HuH-7.5 (cell line): Measurements from ENCODE around the gene CCNL2.
"Not testable (repeated sequence)": the region's sequence is repeated elsewhere in the genome, so short reads cannot be mapped to it uniquely, and the experiment has no call there.

Experiments
- DNase-seq: peaks from one replicate; pipeline ENCODE4 v3.0.0; 2011; ENCODE audit warnings: low spot score

Gene CCNL2

DNA sequence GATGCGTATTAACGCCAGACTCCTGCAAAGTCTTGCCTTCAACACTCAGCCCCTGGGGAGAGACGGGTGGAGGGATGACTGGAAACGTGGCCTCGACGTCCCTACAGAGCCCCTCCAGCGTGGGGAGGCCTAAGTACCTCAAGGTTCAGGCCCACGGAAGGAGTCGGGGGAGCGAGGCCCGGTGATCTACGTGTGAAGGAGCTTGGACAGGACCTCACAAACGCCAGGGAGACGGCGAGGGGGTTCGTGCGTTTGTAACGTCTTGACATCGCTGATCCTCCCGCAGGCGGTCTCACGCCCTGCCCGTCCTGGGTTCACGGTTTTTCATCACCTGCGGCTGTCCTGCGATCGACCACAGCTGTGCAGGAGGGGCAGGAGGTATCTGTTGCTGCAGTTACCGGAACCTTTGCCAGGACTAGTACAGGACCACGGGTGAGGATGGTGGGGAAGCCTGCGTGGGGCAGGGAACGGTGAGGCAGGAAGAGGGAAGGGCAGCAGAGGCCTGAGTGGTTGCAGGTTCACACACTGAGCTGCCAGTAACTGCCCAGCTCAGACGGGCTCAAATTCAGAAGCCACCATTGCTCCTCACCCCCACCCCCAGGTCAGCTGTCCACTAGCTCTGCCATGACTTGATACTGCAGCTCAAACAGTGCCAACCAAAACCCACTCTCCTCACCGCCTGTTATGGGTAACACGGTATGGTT, 889 bp upstream of the CCNL2 start:
- no peak for DNase-seq

DNA sequence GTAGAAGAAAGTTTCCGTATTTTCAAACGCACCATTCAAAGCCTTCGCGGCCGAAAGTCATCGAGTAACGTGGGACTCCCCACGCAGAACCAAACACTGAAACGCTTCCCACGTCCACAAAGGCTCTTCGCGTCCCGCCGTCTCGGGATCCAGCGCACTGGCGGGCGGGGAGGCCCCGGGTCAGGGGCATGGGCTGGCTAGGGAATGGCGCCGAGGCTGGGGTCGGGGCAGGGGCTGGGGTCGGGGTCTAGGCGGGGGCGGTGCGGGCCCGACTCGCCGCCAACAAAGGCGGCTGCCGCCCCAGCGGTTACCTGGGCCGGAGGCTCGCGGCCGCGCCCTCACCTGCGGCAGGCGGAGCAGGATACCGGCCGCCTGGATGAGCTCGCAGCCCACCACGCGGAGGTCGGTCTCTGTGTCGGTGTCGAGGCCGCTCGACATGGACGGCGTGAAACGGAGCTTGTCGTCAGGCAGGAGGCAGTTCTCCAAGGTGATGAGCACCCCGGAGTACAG, 403 bp downstream of the CCNL2 start:
- no peak for DNase-seq

DNA sequence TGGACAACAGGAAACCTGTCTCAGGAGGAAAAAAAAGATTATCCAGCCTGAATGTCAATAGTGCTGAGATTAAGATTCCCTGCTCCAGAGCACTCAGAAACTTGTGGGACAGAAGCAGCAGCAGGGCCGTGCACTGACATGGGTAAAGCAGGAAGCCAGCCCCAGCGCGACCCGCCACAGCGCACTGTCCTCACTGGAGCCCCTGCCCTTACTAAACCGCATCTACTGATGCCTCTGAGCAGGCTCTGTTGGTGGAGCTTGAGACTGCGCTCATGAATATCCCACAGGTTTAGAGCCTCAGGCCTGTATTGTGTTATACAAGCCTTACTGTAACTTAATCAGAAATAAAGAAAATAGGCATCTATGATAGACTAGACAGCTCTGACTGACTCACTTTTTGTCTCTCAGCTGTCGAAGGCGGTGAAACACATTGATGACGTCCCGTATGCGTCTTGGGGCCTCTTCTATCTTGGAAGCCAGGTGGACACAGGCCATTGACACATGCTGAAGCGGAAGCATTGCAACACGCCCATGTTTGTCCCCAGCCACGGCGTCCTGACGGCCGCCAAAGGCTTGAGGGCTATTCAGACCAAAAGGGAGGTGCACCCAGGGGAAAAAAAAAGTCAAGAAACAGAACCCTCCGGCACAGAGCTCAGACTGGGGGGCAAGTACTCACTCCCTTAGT, 1.2 kb downstream of the CCNL2 start:
- DNase-seq, result no peak

DNA sequence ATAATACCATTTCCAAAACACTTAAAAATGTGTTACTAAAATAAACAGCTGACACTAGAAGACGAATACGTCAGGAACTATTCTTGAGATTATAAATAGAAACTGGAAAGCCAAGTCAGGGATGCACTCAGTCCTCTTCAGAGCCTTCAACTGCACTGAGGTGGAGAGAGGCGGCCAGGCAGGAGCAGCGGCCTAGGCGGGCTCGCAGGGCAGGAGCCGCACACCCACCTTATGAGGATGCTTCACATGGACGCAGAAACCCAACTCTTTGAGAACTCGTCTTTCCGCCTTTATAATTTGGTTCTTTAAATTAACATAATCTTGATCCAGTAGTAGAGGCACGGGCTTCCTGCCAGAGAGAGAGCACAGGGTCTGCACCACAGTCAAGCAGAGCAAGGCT, 4.0 kb downstream of the CCNL2 start:
- DNase-seq, result no peak

DNA sequence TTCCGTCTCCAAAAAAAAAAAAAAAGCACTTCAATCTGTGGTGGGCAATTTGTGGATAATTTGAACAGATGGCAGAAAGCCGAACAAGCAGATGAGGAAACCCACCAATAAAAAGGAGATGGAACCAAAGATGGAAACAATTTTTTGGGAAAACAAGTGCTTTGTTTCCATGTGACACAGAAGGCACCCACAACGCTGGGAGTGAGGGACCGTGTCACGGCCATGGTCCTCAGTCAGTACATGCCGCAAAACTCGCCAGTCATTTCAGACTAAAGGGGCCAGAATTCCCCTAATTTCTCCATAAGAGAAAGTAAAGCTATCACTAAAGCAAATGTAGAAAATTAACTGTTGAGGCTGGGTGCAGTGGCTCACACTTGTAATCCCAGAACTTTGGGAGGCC, 5.0 kb downstream of the CCNL2 start:
- no peak for DNase-seq

DNA sequence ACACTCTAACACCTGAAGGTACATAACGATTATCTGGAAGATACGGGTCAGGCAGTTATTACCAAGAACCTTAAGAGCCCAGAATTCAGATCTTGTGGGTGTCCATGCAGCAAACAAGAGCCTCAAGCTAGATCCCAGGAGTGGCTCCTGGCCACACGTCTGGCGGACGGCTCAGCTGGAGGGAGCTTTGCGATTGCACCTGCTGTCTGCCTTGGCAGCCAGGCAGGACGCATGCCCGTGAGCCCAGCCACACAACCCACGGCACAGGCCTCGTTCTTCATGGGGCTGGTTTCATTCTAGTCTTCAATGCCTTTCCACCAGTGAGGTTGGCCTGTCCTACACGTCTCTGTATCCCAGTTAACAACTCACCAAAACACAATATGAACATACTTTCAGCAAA, 5.7 kb downstream of the CCNL2 start:
- DNase-seq, result no peak

DNA sequence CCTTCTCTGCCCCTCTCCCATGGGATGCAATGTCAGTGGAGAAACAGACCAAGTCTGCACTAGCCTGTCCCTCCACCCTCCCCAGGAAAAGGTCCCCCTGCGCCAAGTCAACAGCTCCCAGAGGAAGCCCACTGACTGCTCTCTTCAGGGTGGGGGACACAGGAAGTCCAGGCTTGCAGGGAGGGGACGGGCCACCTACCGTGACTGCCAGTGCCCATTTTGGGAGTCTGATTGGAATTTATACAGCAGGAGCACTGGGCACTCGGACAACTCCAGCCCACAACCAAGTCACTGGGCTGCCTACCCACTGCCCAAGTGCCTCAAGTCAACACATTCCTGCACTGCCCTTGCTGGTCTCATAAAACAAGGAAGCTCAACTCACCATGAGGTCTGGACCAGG, 6.1 kb downstream of the CCNL2 start:
- no peak for DNase-seq

DNA sequence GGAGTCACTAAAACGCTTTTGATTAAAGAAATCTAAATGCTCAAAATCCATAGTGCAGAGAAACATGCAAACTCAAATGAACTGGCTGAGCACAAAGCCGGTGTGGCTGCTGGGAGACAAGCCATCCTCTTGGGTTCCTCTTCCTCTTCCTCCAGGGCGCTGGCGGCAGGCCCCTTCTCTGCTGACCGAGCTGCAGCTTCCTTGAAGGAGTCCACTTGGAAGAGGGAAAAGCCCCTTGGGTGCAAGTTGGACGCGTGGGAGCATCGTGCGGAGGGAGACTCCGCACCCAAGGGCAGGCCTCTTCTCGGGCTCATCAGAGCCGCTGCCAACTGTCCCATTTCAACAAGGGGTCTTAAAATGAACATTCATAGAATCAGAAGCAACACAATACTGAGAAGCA, 7.9 kb downstream of the CCNL2 start:
- DNase-seq, result no peak

DNA sequence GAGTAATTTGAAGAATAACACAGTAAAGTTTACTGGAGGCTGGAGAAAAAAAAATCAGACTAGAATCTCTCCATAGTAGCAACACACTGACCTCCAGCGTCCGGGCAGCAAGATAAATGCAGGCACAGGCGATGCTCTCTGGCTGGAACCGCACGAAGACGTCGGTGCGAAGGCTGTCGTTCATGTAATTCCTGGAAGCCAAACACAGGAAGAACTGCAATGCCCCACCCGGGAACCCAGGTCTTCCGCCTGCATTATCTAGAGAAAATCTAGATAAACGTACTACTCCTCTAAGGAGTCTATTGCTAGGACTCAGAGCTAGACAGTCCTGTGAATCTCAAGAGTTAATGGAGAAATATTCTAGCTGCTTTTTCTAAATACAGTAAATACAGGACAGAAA, 8.5 kb downstream of the CCNL2 start:
- no peak for DNase-seq

DNA sequence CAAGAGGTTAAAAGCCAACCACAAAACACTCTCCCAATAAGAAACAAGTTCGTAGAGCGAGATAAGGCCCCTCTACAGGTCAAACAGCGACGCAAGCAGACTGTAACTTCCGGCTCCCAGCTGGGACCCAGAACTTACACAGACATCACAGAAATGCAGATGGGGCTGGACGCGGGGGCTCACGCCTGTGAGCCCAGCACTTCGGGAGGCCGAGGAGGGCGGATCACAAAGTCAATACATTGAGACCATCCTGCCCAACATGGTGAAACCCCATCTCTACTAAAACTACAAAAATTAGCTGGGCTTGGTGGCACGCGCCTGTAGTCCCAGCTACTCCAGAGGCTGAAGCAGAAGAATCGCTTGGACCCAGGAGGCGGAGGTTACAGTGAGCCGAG, 11.1 kb downstream of the CCNL2 start:
- DNase-seq, result no peak

DNA sequence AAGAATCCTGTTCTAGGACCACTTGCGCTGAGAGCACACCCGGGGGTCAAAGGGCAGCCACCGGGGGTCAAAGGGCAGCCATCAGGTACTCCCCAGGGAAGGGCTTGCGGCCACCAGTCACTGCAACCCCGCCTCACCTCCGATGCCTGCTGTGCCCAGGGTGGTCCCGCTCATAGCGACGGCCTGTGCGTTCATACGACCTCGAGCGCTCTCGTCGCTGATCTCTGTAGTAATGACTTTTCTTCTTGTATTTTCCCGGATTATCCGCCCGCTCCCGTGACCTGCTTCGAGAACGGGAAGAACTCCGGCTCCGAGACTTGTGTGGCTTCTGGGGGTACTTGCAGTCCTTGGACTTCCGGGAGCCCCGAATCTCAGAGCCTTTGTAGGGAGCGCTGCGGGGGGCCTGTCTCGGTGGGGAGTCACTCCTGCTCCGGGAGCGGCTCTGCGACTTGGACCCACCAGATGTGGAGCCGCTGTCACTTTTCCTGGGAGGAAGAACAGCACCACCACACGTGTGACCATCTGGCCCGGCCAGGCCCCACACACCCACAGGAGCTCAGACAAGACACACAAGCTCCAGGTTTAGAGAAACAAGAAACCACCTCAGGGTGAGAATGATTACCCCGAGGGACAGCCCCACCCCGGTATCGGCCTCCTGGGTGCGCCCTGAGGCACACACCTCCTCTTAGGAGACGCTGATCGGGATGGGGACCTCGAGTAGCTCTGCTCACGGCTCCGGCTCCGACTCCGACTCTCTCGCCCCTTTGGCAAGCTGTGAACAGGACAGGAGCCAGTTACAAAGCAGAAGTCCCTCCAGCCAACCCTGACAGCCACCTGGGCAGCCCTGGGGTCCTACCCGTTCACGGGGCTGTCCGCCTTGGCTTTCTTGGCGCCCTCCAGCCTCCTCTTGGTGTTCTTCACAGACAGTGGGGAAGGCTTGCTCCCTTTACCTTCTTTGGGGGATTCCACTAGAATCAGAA, 11.7 kb downstream of the CCNL2 start:
- DNase-seq, result no peak

DNA sequence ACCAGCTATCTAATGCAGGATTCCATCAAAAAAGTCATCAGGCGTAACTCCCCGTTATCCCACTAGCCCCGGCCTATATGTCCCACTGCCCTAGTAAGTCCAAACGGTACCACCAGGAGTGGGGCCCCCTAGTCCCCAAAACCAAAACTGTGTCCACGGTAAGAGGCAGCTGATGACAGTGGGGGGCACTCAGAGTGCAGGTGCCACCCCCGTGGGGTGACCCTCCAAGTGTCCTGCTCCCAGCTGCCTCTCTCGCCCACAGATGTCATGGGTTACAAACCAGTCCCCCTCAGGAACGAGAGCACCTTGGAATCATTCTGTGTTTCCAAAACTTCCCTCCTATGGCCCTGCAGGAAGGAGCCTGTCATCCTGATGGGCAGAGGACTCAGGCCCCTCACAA, 13.2 kb downstream of the CCNL2 start:
- no peak for DNase-seq

DNA sequence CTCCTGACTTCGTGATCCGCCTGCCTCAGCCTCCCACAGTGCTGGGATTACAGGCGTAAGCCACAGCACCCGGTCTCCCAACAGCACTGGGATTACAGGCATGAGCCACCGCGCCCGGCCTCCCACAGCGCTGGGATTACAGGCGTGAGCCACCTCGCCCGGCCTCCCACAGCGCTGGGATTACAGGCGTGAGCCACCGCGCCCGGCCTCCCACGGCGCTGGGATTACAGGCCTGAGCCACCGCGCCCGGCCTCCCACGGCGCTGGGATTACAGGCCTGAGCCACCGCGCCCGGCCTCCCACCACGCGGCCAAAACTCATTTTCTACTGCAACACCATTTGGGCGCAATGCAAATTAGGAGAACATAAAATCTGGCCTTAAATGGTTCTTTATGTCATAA, 13.8 kb downstream of the CCNL2 start:
- DNase-seq, result not testable (repeated sequence)

DNA sequence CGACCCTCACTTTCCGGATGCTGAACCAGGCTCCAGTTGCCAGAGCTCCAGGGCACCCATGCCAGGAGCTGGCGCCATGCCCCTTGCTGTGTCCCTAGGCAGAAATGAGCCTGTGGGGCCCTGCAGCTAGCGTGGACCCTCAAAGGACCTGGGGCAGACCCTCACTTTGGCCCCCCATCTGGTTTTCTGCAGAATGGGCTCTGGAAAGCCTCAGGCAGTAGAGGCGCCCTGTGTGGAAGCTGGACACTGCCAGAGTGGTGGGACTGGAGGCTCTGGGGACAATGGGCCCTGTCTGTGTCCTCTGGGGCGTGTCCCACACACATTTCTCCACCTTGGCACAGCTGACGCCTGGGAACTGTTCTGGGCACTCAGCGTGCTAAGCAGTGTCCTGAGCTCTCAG, 17.8 kb downstream of the CCNL2 start:
- DNase-seq, result no peak

DNA sequence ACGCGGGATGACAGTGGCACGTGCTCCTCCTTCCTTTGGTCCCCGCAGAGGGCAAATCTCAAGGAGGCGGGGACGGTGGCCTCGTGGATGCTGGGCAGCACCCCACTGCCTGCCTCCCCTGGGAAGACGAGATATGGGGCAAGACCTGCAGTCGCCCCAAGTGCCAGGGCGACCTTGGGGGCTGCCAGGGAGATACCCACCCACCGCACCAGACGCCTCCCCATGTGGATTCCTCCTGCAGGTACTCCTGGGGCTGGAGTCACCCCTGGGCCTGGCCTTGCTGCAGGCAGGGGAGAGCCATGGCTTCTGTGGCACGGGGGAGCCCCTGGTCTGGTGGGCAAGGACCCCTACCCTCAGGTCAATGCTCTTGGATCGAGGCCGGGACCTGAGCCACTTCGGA, 18.3 kb downstream of the CCNL2 start:
- DNase-seq, result no peak

DNA sequence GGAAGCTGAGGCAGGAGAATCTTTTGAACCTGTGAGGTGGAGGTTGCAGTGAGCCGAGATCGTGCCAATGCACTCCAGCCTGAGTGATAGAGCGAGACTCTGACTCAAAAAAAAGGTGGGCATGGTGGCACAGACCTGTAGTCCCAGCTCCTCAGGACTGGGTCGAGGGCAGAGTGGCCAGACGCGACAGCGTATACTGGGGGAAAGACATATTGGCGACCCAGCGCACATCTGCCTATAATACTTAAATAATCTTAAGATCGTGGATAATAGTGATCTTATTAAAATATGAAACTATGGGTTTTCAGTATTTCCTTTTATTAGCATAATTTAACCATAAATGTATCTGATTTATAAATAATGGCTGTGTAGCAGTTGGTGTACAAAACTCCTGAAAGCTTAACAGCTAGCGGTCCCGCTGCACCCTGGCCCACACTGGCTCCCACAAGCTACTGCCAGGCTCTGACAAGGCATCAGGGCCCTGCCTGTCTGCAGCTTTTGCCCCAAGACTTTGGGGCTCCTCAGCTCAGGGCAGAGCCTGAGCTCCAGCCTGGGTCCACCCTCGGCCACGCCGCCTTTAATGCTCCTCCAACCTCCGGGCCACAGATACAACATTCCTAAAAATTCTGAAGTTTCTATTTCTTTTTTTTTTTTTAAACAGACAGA, 21.5 kb downstream of the CCNL2 start:
- no peak for DNase-seq

DNA sequence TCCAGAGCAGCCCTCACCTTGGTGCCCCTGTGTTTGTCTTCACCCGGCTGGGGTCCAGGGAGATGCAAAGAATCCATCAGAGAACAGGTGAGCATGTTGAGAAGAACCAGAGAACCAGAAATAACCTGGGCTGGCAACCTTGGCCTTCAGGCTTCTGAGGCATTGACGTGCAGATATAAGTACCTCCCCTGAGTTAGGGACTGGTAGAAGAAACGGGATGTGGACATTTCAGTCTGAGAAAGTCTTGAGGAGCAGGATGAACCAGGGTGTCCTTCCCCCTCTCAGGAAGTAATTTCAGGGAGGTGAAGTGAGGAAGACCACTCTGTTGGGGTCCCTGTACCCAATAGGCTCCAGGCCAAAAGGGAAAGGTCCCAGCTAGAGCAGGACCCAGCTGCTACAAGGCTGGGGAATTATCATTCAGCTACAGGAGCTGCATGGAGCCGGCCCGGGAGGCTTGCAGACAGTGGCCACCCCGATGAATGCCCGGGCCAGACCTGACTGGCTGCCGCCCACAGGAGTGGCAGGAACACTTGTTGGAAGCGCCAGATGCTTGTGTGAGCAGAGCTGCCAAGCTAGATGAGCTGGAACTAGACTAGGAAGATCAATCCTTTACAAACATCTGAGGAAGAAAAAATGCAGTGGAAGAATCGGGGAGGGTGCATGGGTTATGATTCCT, 22.4 kb downstream of the CCNL2 start:
- no peak for DNase-seq

DNA sequence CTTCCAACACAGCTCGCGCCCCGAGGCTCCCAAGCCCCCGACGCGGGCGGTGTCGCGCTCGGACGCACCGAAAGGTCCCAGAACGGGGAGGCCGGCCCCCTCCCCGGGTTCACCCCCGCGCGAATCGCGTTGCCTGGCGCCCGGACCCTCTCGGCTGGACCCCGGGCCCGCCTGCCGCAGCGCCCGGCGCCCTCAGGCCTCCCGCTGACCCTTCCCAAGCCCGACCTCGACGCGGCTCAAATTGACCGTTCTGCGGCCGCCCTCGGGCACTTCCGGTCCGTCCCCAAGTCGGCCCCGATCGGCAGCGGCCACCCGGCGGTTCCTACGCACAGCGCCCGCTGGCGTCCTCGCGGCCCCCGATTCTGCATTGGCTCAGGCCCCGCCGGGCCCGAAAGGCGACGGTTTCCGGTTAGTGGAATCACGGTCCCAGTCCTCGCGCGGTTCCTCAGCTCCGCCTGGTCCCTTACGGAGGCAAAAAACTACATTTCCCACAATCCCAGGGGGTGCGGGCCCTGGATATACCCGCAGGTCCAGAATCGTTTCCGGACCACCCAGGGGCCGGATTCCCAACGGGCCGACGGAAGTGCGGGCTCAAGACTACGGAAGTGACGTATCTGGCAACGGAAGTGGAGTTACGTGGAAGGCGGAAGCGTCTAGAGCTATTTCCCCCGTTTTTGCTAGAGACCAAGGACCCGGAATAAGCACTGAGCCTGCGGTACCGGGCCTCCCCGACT, 24.0 kb downstream of the CCNL2 start, which contains the start of gene AURKAIP1:
Gene AURKAIP1 (minus strand): TSS at position 279 of the 734 bp plus-strand sequence. CDS start 451 bp downstream, outside the sequence.
- peak; percentile 97 for DNase-seq

DNA sequence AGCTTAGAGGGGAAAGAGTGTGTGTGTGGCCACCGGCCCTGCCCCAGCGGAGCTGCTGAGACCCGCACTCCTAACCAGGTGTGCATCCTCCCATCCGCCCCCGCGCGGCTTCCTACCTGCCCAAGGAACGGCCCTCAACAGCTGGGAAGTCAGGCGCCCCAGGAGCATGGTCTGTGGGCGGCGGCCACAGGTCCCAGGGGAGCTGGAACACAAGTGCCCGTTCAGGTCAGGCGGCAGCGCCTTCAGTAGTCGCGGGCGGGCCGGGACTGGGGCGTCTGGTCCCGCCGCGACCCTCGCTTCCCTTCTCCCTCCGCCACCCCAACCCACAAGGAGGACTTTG, 24.6 kb downstream of the CCNL2 start:
- no peak for DNase-seq

DNA sequence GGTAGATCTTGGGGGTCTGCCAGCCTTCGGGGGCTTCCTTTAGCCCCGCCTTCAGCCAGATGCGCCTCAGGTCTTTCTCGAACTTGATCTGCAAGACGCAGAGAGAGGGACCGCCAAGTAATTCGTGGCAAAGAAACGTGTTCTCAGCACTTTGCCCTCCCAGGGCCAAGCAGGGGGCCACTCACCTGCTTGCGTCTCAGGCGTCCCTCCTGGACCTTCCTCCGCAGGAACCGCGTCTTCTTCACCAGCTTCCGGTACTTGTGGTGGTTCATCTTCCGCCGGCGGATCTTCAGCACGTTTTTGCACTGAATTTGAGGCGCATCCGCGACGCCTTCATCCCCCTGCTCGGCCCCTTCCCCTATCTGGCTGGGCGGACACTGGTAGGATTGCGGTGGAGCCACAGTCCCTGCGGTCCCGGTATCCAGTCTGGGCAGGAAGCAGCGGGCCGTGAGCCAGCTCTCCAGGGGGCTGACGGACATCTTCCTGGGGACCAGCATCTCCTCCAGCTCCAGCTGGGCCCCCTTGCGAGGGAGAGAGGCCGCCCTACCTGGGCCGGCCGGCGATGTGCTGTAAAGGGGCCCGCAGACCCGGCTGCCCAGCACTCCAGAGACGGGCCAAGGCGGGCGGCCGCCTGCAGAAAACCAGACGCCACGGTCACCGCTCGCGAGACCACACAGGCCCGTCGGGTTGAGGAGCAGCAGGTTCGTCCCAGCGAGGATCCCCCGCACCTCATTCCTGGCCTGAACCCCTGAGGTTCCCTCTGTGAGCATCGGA, 25.1 kb downstream of the CCNL2 start:
- no peak for DNase-seq
